ENCODE results near the gene MOB1A.
A peak's percentile ranks its signal among the peaks of the same experiment; 100 is the strongest.
"Not testable (repeated sequence)": the region's sequence is repeated elsewhere in the genome, so short reads cannot be mapped to it uniquely, and the experiment has no call there.

The MOB1A gene

DNA sequence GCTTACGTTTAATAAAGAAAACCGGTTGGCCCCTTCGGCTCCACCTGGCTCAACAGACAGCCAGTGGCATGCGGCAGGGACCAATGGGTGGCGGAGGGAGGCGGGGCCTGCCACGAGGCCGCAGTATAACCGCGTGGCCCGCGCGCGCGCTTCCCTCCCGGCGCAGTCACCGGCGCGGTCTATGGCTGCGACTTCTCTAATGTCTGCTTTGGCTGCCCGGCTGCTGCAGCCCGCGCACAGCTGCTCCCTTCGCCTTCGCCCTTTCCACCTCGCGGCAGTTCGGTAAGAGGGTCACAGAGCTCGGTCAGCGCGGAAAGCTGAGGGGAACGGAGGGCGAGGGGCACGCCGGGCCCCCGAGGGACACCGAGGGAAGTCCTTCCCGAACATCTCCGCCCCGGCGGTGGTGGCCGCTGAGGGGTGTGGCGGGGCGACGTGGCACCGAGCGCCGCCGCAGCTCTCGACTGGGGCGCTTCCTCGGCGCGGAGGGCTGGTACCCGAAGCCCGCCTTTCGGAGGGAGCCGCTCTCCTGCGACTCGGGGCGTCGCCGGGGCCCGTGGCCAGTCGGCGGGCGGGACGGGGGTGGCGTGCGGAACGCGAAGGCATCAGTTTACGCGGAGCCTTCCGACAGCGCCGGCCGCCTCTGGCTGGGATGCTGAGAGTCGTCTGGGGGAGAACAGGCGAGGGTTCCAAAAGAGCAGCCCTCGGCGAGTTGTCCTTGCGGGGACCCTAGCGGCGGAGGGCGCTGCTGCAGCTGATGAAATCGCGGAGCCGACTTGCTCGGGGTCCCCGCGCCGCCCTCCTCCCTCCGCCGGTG is 20.0 kb upstream of the MOB1A start, which contains the start of gene MTHFD2:
Gene MTHFD2, plus strand, starts transcription at position 155 of the 814 bp plus-strand sequence. Its CDS starts 27 bp downstream, at position 182.
- peak; percentile 98 for DNase-seq

DNA sequence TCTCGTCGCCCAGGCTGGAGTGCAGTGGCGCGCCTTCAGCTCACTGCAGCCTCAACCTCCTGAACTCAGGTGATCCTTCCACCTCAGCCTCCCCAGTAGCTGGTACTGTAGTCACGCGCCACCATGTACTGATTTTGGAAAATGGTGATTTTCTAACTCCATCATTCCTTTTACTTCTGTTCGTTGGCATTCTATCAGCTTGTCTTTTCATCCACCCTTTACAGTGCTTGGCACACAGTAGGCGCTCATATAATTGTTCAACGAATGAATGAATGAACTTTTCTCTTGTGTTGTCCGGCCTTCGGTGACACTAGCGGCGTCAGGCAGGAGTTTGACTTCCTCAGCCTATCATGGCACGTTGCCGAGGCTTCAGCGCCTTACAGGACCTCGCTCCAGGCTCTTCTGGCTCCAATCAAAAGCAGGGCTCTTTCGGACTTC is 19.4 kb upstream of the MOB1A start:
- no peak for DNase-seq

DNA sequence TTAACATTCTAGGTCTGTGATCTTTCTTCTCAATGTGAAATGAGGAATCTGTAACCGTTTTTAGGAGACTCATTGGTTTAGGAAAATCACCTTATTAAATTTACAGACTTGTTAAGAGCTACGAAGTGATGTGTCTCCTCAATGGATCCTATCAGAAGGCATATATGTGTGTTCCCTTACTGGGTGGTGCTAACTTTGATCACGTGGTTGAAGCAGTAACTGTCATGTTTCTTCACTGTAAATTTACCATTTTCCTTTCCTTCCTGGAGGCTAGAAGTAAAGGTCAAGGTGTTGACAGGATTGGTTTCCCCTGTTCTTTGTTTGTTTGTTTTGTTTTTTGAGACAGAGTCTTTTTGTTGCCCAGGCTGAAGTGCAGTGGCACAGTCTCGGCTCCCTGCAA is 18.4 kb upstream of the MOB1A start:
- DNase-seq: no peak

DNA sequence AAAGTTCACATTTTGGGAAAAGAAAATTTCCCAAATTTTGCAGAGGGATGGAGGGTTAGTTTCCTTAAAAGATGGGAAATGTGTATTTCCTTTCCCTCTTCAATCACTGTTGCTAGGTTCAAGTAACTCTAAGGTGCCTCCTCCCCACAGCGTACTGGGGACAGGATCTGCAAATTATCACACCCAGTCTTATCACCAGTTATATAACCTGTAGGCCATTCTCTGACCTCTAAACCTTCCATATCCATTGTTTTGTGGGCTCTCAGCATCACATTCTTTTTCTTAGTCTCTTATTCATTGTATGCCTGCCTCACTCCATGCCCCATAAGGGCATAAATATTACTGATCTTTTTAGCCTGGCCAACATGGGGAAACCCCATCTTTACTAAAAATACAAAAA is 16.1 kb upstream of the MOB1A start:
- DNase-seq: no peak

DNA sequence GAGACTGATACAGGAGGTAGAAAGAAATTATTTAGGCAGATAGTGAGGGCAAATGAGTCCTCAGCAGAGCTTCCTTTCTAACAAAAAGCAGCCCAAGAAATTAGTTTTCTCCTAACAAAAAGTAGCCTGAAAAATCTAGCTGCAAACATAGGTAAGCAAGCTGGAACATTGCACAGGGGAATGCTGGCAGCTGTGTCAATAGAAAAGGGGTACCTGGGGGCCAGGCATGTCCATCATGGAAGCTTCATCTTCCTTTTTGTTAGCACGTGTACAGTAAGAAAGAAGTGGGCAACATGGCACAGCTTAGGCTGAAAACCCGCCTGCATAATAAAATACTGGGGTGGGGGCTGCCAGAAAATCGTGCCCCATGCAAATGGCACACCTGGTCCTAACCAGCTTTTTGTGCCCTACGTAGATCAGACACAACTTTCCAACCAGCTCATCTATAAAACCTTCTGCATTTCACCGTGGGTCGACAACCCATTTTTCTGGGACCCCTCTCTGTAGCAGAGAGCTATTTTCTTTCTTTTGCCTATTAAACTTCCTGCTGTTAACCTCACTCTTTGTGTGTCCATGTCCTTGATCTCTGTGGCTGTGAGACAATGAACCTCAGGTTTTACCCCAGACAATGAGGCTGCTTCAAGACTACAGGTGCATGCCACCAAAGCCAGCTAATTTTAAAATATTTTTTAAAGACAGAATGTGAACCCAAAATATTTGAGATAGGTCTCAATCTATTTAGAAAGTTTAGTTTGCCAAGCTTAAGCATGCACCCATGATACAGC is 13.1 kb upstream of the MOB1A start:
- no peak for DNase-seq

DNA sequence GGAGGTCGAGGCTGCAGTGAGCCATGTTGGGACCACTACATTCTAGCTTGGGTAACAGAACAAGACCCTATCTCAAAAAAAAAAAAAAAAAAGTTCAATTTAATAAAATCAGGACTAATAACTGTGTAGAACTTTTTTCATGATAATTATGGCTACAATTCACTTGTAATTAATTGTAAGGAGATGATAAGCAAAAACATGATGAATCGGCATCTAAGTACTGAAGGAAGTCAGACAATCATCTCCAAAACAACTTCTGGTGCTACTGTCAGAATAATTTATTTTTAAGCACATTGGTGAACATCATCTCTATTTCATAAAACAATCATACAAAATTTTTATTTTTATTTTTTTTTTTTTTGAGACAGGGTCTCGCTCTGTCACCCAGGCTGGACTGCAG is 10.0 kb upstream of the MOB1A start:
- no peak for DNase-seq

DNA sequence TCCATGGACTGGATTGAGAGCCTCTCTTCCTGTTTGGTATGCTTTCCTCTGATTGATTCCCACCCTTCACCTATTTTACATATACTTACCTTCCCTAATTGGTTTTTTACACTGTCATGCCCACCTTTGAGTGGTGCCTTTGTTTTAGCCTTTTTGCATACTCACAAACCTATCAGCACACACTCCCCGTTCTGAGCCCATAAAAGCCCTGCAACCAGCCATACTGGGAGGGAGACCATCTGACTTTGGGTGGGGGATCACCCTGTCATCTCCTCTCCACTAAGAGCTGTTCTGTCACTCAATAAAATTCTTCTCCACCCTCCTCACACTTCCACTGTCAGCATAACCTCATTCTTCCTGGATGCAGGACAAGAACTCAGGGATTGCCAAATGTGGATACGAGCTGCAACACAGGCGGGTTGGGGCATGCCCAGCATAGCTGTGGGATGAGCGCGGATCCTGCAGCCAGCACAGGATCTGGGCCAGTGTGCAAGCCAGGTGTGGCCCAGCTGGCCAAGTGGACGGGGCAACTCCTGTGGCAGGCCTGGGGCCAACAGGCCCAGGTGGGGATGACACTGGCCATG is 9.4 kb upstream of the MOB1A start:
- DNase-seq: no peak

DNA sequence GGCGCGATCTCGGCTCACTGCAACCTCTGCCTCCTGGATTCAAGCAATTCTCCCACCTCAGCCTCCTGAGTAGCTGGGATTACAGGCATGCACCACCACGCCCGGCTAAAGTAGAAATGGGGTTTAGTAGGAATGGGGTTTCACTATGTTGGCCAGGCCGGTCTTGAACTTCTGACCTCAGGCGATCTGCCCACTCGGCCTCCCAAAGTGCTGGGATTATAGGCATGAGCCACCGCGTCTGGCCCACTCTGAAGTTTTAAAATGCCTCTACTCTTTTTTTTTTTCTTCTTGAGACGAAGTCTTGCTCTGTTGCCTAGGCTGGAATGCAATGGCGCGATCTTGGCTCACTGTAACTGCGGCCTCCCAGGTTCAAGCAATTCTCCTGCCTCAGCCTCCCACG is 8.0 kb upstream of the MOB1A start:
- not testable (repeated sequence) for DNase-seq

DNA sequence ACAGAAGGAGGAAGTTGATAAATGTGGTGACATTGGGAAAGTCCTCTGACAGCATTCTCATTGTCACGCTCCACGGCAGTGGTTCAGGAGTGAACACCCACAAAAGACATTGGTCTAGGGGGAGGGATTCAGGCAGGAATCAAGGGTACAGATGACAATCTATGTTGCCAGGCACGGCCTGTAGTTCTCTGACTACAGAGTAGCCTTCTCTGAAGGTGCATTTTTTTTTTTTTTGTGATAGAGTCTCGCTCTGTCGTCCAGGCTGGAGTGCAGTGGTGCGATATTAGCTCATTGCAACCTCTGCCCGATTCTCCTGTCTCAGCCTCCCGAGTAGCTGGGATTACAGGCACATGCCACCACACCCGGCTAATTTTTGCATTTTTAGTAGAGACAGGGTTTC is 7.4 kb upstream of the MOB1A start:
- DNase-seq: no peak

DNA sequence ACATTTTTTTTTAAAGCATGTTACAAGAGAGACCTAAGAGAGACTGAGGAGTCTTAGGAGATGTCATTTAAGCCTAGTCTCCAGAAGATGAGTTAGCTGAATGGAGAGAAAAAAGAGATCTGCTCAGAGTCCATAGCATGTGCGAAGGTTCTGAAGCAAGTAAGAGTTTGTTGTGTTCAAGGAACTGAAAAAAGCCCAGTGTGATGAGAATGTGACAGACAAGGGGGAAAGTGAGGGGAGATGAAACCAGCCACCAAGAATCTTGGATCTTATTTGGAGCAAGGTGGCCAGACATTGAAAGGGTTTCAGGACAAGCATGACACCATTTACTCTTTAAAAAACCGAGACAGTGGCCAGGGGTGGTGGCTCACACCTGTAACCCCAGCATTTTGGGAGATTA is 5.2 kb upstream of the MOB1A start:
- DNase-seq: no peak

DNA sequence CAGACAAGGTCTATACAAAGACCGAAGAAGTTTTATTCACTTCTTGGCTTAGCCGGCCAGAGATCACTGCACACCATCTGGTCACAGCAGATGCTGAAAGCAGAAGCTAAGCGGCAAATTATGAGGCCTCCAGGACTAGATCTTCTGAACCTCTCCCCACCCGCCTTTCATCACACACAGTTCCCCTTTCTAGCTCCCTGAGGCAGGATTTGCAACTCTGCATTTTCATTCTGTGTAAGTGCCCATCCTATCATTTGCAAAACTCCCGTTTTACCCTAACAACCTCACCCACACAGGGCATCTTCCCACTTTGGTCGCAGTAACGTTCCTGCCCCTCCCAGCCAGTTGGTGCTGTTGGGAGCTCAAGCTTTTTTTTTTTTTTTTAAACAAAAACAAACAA is 3.1 kb upstream of the MOB1A start:
- DNase-seq: no peak

DNA sequence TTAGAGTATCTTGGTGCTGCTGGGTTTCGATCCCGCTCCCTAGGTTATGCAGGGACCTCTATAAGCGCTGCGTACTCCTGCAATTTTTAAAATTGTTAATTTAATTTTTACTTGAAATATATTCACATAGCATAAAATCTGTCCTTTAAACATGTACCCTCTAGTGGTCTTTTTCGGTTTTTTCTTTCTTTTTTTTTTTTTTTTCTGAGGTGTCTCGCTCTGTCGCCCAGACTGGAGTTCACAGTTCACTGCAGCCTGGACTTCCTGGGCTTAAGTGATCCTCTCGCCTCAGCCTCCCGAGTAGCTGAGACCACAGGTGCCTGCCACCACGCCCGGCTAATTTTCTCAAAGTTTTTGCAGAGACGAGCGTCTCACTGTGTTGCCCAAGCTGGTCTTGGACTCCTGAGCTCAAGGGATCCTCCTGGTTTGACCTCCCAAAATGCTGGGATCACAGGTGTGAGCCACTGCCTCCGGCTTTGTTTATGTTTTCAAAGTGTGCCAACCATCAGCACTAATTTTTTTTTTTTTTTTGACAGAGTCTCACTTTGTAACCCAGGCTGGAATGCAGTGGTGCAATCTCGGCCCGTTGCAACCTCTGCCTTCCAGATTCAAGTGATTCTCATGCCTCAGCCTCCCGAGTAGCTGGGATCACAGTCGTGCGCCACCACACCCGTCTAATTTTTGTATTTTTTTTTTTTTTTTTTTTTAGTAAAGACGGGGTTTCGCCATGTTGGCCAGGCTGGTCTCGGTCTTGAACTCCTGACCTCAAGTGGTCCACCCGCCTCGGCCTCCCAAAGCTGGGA is 585 bp upstream of the MOB1A start:
- DNase-seq: no peak

DNA sequence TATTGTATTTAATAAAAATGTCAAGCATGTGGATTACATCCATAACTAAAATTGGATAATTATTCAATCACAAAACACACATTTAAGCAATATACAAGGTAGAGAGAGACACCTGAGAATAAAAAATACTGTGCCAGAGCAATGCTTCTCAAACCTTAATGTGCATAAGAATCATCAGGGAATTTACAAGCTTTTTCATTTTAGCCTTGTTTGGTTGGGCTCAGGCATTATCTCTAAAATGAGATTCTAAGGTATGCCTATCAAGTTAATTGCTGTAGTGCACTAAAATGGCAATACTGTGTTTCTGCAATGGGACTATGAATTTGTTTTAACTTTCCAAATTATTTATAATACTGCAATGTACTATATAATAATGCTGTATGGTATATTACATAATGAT is 983 bp downstream of the MOB1A start:
- DNase-seq: no peak

DNA sequence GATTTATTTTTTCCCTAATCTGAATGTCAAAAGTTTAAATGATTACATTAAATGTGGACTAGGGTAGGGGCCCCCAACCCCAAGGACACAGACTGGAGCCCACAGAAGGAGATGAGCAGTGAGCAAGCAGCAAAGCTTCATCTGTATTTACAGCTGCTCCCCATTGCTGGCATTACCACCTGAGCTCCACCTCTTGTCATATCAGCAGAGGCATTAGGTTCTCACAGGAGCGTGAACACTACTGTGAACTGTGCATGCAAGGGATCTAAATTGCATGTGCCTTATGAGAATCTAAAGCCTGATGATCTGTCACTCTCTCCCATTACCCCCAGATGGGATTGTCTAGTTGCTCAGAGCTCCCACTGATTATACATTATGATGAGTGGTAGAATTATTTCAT is 3.8 kb downstream of the MOB1A start:
- DNase-seq: no peak

DNA sequence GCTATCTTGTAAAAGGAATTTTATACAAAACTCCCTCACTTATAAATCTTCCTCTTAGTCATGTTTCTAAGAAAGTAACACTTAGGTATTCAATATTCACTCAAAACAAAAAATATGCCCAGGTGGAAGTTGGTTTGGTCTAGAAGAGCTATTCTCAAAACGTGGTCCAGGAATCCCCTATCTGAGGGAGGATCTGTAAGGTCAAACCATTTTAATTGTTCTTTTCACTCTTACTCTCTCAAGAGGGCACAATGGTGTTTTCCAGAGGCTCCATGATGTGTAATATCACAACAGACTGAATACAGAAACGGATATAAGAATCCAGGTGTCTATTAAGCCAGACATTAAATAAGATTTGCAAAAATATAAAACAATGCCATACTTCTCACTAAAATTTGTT is 9.9 kb downstream of the MOB1A start:
- no peak for DNase-seq

DNA sequence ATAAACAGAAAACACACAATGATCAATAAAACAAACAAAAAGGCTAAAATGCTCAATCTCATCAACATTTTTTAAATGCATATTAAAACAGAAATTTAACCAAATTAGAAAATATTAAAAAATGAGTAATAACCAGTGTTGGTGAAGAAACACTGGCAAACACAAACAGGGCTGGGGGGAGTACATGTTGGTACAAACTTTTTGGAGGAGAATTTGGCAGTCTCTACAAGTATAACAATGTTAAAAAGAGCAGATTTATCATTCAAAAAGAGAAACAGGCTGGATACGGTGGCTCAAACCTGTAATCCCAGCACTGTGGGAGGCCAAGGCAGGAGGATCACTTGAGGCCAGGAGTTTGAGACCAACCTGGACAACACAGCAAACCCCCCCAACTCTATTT is 13.9 kb downstream of the MOB1A start:
- DNase-seq: no peak

DNA sequence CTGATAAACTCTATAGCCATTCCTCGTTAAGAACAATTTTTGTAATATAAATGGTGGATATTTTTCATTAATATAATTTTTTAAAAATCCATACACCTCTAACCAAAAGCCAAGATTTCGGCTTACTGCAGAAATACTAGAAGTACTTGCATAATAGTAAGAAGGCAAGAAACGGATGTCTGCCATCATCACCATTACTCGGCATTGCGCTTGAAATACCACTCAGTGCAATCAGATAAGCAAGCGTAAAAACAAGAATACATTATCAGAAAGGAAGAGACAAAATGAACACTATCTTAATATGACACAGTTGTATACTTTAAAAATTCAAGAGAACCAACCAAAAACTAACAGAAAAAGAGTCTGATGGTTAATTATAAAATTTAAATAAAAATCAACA is 15.7 kb downstream of the MOB1A start:
- DNase-seq: no peak

DNA sequence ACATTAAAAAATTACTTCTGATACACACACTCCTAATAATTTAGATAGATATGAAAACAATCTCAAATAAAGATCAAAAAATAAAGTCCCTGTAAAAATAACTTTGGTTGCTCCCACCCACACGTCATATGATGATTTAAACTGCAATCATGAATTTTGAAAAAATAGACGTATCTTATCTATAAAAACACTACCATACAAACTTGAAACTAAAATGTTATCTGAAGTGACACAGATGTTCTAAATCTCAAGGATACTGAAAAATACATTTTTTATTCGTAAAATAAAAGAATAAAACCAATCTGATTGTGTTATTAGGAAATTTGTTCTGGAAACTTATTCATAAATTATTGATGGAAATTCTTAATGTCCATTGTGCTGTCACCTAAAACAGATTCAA is 22.8 kb downstream of the MOB1A start:
- DNase-seq: no peak

DNA sequence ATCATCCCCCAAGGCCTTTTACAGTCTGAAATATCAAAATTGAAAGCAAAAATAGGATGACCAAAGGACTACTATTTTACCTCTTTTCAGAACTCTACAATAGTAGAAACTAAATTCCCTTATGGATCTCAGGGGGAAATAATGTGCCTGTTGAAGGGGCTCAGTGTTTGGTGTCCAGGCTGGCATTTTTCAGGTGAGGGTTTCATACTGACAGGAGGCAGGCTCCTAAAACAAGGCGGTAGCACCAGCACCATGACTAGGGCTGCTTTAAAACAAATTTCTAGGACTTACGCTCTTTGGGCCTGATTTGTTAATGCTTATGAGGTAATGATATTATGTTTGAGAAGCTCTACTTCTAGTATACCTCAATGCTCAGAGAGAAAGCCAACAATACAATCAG is 25.7 kb downstream of the MOB1A start:
- DNase-seq: no peak

DNA sequence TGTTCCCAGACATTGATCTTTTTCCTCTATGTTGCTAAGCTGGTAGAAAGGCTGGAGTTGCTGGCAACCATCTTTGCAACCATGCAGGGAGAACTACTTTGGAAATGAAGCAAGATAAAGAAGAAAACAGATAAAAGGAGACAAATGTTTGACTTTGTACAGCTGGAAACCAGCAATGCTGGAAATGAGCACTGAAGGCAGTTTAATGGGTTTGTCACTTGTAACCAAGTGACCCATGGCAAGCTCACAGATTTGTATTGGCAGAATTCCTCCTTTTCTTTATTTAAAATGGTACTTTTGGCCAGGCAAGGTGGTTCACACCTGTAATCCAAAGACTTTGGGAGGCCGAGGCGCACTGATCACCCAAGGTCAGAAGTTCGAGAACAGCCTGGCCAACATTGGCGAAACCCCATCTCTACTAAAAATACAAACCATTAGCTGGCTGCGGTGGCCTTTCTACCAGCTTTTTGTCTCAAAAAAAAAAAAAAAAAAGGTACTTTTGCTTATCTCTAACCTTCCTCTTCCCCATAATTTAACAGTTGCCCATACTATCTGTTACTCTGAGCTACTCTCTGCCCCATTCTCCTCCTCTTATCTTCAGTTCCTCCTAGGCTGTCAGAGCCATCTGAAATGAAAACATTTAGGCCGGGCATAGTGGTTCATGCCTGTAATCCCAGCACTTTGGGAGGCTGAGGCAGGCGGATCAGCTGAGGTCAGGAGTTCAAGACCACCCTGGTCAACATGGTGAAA is 28.9 kb downstream of the MOB1A start:
- no peak for DNase-seq

DNA sequence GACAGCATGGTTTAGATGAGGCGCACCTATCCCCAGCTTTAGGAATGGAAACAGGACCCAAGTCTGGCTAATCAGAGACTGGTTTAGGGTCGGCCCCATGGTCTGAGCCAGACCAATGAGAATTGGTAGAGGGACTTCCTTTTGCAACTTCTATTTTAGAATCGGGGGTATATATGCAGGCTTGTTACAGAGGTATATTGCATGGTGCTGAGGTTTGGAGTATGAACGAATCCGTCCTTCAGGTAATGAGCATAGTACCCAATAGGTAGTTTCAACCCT is 29.5 kb downstream of the MOB1A start:
- no peak for DNase-seq

DNA sequence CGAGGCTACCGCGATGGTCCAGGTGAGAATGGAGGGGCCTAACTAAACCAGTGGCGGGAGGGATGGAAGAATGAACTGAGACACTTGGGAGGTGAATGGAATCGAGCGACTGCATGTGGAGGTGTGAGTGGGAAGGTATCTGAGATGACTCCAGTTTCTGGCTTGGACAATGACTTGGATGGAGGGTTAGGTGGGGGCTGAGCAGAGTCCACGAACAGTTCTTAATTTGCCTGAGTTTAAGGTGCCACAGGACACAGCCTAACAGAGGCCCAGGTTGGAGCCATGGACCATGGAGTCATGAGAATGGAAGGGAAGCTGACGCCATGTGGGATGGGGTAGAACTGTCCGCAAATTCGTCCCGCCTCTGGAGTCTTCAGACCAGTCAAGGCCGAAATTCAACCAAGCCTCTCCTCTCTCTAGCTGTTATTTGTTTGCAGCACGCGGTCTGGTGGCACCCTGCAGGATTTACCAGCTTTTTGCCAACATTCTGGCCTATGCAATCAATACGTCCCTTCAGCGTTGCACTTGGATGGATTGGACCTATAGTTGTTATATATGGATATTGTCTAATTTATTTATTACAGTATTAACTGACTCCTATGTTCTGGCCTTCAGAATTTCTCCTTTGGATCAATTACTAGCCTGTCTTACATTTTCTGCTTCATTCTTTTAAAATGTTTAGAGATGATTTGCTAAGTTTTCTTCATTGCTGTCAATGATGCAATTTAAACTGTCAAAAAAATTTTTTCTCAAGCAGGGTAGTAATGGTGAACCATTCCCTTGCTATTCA is 30.0 kb downstream of the MOB1A start:
- no peak for DNase-seq
